Trophoblast cell (in vitro differentiated cells and primary cell): ENCODE data around the gene TBC1D9.

ENCODE experiments used
- DNase-seq, 2 donors: peaks; one replicate each; pipeline ENCODE4 v3.0.0-alpha.2; 2016
- H2AFZ ChIP-seq: 2 replicates; pipeline ENCODE4 v1.6.1; 2013; ENCODE audit warnings: low read length, moderate library complexity, mild to moderate bottlenecking; ENCODE audit not compliant: insufficient read depth, poor library complexity
- H2AK5ac ChIP-seq: 2 replicates; pipeline ENCODE4 v1.6.1; 2013; ENCODE audit warnings: mild to moderate bottlenecking, low read length
- H2BK120ac ChIP-seq: 2 replicates; pipeline ENCODE4 v1.6.1; 2013; ENCODE audit warnings: low read length, mild to moderate bottlenecking, moderate library complexity; ENCODE audit not compliant: insufficient read depth, poor library complexity
- H2BK12ac ChIP-seq: 2 replicates; pipeline ENCODE4 v1.6.1; 2013; ENCODE audit warnings: mild to moderate bottlenecking, low read length, moderate library complexity
- H2BK5ac ChIP-seq: 2 replicates; pipeline ENCODE4 v1.6.1; 2013; ENCODE audit warnings: low read length, low read depth, moderate library complexity, mild to moderate bottlenecking; ENCODE audit not compliant: poor library complexity
- H3K14ac ChIP-seq: 2 replicates; pipeline ENCODE4 v1.6.1; 2013; ENCODE audit warnings: mild to moderate bottlenecking, low read length
- H3K18ac ChIP-seq: 2 replicates; pipeline ENCODE4 v1.6.1; 2013; ENCODE audit warnings: mild to moderate bottlenecking, low read length
- H3K23ac ChIP-seq: 2 replicates; pipeline ENCODE4 v1.6.1; 2013; ENCODE audit warnings: low read length
- H3K27ac ChIP-seq: 2 replicates; pipeline ENCODE4 v1.5.1; 2013; ENCODE audit warnings: low read depth, mild to moderate bottlenecking, inconsistent platforms, low read length, moderate library complexity
- H3K27me3 ChIP-seq: 2 replicates; pipeline ENCODE4 v1.6.1; 2013; ENCODE audit warnings: inconsistent platforms, mild to moderate bottlenecking, low read length, moderate library complexity; ENCODE audit not compliant: insufficient read depth
- H3K36me3 ChIP-seq, 2 experiments: 1 replicate in 1 of 2; 2 replicates in 1 of 2; pipeline ENCODE4 v1.6.1; 2013; ENCODE audit warnings: low read length in 2 of 2, mild to moderate bottlenecking in 2 of 2, moderate library complexity in 1 of 2; ENCODE audit not compliant: insufficient read depth in 2 of 2, control insufficient read depth in 1 of 2
- H3K4ac ChIP-seq: 2 replicates; pipeline ENCODE4 v1.6.1; 2013; ENCODE audit warnings: low read depth, mild to moderate bottlenecking, low read length, moderate library complexity
- H3K4me1 ChIP-seq, 2 experiments: 1 replicate in 1 of 2; 2 replicates in 1 of 2; pipeline ENCODE4 v1.6.1; 2013; ENCODE audit warnings: low read length in 2 of 2, mild to moderate bottlenecking in 2 of 2, moderate library complexity in 1 of 2; ENCODE audit not compliant: insufficient read depth in 2 of 2, control insufficient read depth in 1 of 2
- H3K4me2 ChIP-seq: 2 replicates; pipeline ENCODE4 v1.6.1; 2013; ENCODE audit warnings: inconsistent platforms, mild to moderate bottlenecking, low read length, moderate library complexity
- H3K4me3 ChIP-seq: 2 replicates; pipeline ENCODE4 v1.5.1; 2013; ENCODE audit warnings: mild to moderate bottlenecking, low read depth, low read length, inconsistent platforms
- H3K79me1 ChIP-seq: one replicate; pipeline ENCODE4 v1.6.1; 2013; ENCODE audit warnings: low read length
- H3K79me2 ChIP-seq: 2 replicates; pipeline ENCODE4 v1.6.1; 2013; ENCODE audit warnings: low read length, mild to moderate bottlenecking; ENCODE audit not compliant: control insufficient read depth, insufficient read depth, poor library complexity
- H3K9ac ChIP-seq: 2 replicates; pipeline ENCODE4 v1.6.1; 2013; ENCODE audit warnings: mild to moderate bottlenecking, low read length
- H3K9me3 ChIP-seq: 2 replicates; pipeline ENCODE4 v1.6.1; 2013; ENCODE audit warnings: low read depth, mild to moderate bottlenecking, control low read depth, inconsistent platforms, low read length; ENCODE audit not compliant: insufficient read depth
- H4K12ac ChIP-seq: 2 replicates; pipeline ENCODE4 v1.6.1; 2013; ENCODE audit warnings: low read depth, mild to moderate bottlenecking, low read length, moderate library complexity
- H4K8ac ChIP-seq: 2 replicates; pipeline ENCODE4 v1.6.1; 2013; ENCODE audit warnings: low read depth, mild to moderate bottlenecking, low read length, moderate library complexity
- H4K91ac ChIP-seq: one replicate; pipeline ENCODE4 v1.6.1; 2013; ENCODE audit warnings: low read depth, mild to moderate bottlenecking, low read length, moderate library complexity
- WGBS: extraction: QIAGEN DNeasy Blood & Tissue Kit; methylation state at CpG from one replicate; pipeline ENCODE4 v1.1.7; 2013; ENCODE audit warnings: missing lambda C conversion rate; ENCODE audit not compliant: insufficient read length, insufficient coverage; ENCODE audit errors: extremely low coverage; 5-methylcytosine and 5-hydroxymethylcytosine counted together

TBC1D9 gene

DNA sequence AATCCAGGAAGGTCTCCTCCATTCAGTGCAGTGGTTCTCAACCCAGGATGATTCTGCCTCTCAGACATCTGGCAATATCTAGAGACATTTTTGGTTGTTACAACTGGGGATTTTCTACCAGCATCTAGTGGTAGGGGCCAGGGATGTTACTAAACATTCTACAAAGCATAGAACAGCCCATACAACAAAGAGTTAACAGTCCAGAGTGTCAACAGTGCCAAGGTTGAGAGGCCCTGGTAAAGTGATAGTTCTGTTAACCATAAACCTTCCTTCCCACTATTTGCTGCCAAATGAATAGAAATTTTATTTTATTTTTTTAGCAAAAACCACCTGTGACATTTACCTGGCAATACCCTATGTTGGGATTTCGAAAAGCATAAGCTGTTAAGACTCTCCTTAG, 94.6 kb downstream of the TBC1D9 start:
- Histone ChIP-seq H2BK120ac (peak overlapping the region; percentile 90), H3K27ac (peak overlapping the region; percentile 94), H3K9ac (no peak overlapping the region), H3K4ac (no peak overlapping the region), H2AFZ (no peak overlapping the region), H3K18ac (peak overlapping the region; percentile 90), H3K36me3 (peaks cover 15 to 17% of the 10 kb centered on the region in 2 experiments), H2BK12ac (peak overlapping the region; percentile 91), H3K9me3 (peaks cover 3% of the 10 kb centered on the region), H3K23ac (no peak overlapping the region), H4K91ac (peak overlapping the region; percentile 33), H4K8ac (no peak overlapping the region), H2AK5ac (no peak overlapping the region), H4K12ac (no peak overlapping the region), H2BK5ac (no peak overlapping the region), H3K79me2 (no peaks in the 10 kb centered on the region), H3K4me3 (no peak overlapping the region), H3K14ac (no peak overlapping the region), H3K4me2 (no peak overlapping the region), H3K79me1 (peaks cover 5% of the 10 kb centered on the region), H3K4me1 (peaks cover 2 to 10% of the 10 kb centered on the region in 2 experiments), H3K27me3 (no peaks in the 10 kb centered on the region)
- no peak for DNase-seq
- no CpG with 5 or more reads among the region's 1 CpG for WGBS

- Histone ChIP-seq H3K27ac (peak overlapping the region; percentile 41), H3K4me1 (peaks cover 2 to 12% of the 10 kb centered on the region in 2 experiments), H3K36me3 (peaks cover 12 to 21% of the 10 kb centered on the region in 2 experiments), H4K8ac (no peak overlapping the region), H3K4me2 (no peak overlapping the region), H3K79me1 (peaks cover 7% of the 10 kb centered on the region), H4K12ac (no peak overlapping the region), H2BK12ac (no peak overlapping the region), H3K9ac (no peak overlapping the region), H3K79me2 (no peaks in the 10 kb centered on the region), H2AK5ac (no peak overlapping the region), H3K18ac (no peak overlapping the region), H4K91ac (no peak overlapping the region), H2BK5ac (no peak overlapping the region), H2BK120ac (no peak overlapping the region), H3K4ac (no peak overlapping the region), H3K9me3 (peaks cover 3% of the 10 kb centered on the region), H3K27me3 (no peaks in the 10 kb centered on the region), H3K4me3 (no peak overlapping the region), H3K14ac (no peak overlapping the region), H3K23ac (no peak overlapping the region), H2AFZ (no peak overlapping the region)
- DNase-seq, result no peak
- WGBS, result no CpG with 5 or more reads among the region's 6 CpGs
Measured at GRCh38 chr4:140659943-140660700, 96.1 kb downstream of the TBC1D9 start.

DNA sequence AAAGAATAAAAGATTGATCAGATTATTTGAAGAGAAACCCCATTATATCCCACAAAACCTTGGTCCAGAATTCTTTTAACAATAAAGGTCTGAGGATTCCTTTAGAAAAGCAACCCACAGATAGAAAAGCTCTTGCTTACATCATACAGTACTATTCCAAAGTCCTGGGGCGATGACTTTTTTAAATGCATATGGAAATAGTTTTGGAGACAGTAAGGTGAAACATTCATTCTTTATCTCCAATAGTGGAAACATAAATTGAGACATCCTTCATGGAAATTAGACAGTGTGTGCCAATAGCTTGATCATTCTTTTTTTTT, 101.7 kb downstream of the TBC1D9 start:
- Histone ChIP-seq H3K4me3 (no peak overlapping the region), H3K14ac (no peak overlapping the region), H3K79me1 (peaks cover 10% of the 10 kb centered on the region), H3K27me3 (no peaks in the 10 kb centered on the region), H2AK5ac (no peak overlapping the region), H3K79me2 (no peaks in the 10 kb centered on the region), H2BK5ac (no peak overlapping the region), H3K18ac (no peak overlapping the region), H3K4ac (no peak overlapping the region), H4K91ac (no peak overlapping the region), H2AFZ (no peak overlapping the region), H2BK120ac (no peak overlapping the region), H3K27ac (no peak overlapping the region), H3K23ac (no peak overlapping the region), H3K9me3 (peaks cover 1% of the 10 kb centered on the region), H3K9ac (no peak overlapping the region), H4K12ac (no peak overlapping the region), H3K36me3 (peaks cover 17 to 33% of the 10 kb centered on the region in 2 experiments), H3K4me1 (peaks cover 5 to 8% of the 10 kb centered on the region in 2 experiments), H3K4me2 (no peak overlapping the region), H4K8ac (no peak overlapping the region), H2BK12ac (no peak overlapping the region)
- no CpG with 5 or more reads among the region's 1 CpG for WGBS
- DNase-seq, result peak; percentile 32 to 90

GRCh38 chr4:140653718-140654494, 102.3 kb downstream of the TBC1D9 start:
- Histone ChIP-seq H4K8ac (peak overlapping the region; percentile 35), H4K12ac (peak overlapping the region; percentile 6), H3K23ac (no peak overlapping the region), H2AK5ac (peak overlapping the region; percentile 75), H2BK5ac (peak overlapping the region; percentile 76), H2BK120ac (peak overlapping the region; percentile 65), H3K4me2 (no peak overlapping the region), H3K9ac (no peak overlapping the region), H3K27me3 (no peaks in the 10 kb centered on the region), H2AFZ (no peak overlapping the region), H3K79me1 (peaks cover 10% of the 10 kb centered on the region), H2BK12ac (peak overlapping the region; percentile 88), H3K79me2 (no peaks in the 10 kb centered on the region), H3K4me1 (peaks cover 7 to 8% of the 10 kb centered on the region in 2 experiments), H3K27ac (peak overlapping the region; percentile 88), H3K4ac (peak overlapping the region; percentile 64), H3K4me3 (no peak overlapping the region), H4K91ac (peak overlapping the region; percentile 91), H3K36me3 (peaks cover 17 to 33% of the 10 kb centered on the region in 2 experiments), H3K18ac (no peak overlapping the region), H3K14ac (peak overlapping the region; percentile 70), H3K9me3 (peaks cover 1% of the 10 kb centered on the region)
- WGBS, result no CpG with 5 or more reads among the region's 8 CpGs
- peak in 1 of 2 donors; percentile 36 for DNase-seq
